PFSK-1 (cell line): ENCODE data around the gene RNF41. TPM values are rescaled to one million over a fixed set of nuclear protein-coding genes. Genes with fewer than 3 reads are reported as not detected.

Source experiments
- FOXP2 ChIP-seq: optimal IDR thresholded peaks from 2 replicates; pipeline ENCODE3; 2011; ENCODE audit warnings: borderline replicate concordance, control low read depth, inconsistent platforms; ENCODE audit not compliant: insufficient read depth; ENCODE audit errors: extremely low read length, extremely low read depth
- POLR2AphosphoS5 ChIP-seq: IDR thresholded peaks from 2 replicates; pipeline ENCODE4 v1.6.1; 2012; ENCODE audit warnings: low read depth, mild to moderate bottlenecking, control low read depth, low read length, moderate library complexity
- REST ChIP-seq, 2 experiments: IDR thresholded peaks; 2 replicates each; pipeline versions ENCODE4 v1.6.1 to v1.8.0; 2011 to 2012; ENCODE audit warnings: low read depth in 2 of 2, low read length in 2 of 2, control low read depth in 1 of 2, inconsistent platforms in 1 of 2, mild to moderate bottlenecking in 1 of 2, moderate library complexity in 1 of 2; ENCODE audit not compliant: insufficient read depth in 1 of 2
- SIN3A ChIP-seq: IDR thresholded peaks from 2 replicates; pipeline ENCODE4 v1.6.1; 2012; ENCODE audit warnings: mild to moderate bottlenecking, low read length, moderate library complexity, borderline replicate concordance; ENCODE audit not compliant: insufficient read depth
- TAF1 ChIP-seq: IDR thresholded peaks from 2 replicates; pipeline ENCODE4 v1.6.1; 2012; ENCODE audit warnings: low read length, control low read depth, borderline replicate concordance; ENCODE audit not compliant: insufficient read depth
- polyA plus RNA-seq: library from polyadenylated mRNA; unstranded; fragments of >200 nt; gene quantifications from one replicate; pipeline ENCODE4 v1.2.1, GENCODE V29; 2012; ENCODE audit warnings: low read depth, missing spikeins; ENCODE audit not compliant: insufficient read length

The RNF41 gene
- 110 TPM for polyA plus RNA-seq

GRCh38 chr12:56221757-56222530, at the start of gene RNF41:
Gene RNF41, minus strand, starts transcription at chr12:56221922. Its CDS starts 7,875 bp downstream, at chr12:56214047.
- TF ChIP-seq POLR2AphosphoS5 (peak; percentile 94), FOXP2 (peak; percentile 46), TAF1 (peak; percentile 89), REST (IDR thresholded peaks at IDR 0.05; ENCODE audit: insufficient read depth in 1 of 2, low read depth in 2 of 2, low read length in 2 of 2) (peak in 1 of 2 experiments; percentile 47; a peak in 1 of 4 replicates), SIN3A (no peak)

DNA sequence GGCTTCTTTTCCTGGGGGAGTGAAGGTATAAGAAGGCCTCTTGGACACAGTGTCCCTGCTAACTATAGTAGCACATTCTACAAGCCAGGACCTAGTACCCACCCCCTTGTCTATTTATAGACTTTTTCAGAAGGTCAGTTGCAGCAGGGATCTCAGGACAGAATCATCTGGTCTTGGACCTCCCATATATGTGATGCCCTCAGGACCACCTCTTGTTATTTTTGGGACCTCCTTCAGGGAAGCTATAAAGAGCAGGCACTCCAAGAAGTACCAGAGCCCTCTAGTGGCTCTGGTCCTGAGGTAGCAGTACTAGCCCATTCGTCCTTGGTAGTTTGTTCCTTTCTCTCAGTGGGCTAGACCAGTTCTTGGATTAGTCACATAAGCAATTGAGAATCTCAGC, 49.3 kb upstream of the RNF41 start:
- TF ChIP-seq POLR2AphosphoS5 (no peak; the same call in 1 of the 2 replicates), FOXP2 (no peak)

DNA sequence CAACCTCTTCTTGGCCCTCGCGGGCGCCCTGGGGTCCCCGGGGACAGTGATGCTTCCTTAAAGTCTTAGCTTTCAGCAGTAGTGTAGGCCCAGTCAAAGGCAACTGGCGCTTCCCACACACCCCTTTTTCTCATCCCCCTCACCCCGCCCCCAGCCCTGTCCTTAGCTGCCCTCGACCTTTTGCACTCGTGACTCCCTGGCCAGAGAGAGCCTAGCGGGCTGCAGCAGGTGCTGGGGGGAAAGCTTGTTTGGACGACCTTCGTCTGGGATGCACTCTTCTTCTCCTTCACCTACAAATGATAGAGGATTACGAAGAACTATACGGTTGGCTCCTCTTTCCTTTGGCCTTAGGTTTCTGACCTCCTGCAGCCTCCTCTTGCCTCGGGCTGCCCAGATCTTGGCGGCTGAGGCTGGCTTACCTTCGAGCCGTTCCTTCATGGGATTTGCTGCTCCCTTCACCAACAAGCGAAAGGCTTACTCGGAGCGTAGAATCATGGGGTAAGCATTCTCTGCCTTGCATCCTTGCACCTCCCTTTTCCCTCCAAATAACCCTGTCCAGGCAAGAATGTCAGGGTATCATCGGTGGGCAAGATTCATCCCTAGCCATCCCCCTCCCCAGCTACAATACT, 45.8 kb upstream of the RNF41 start:
- no peak for TF ChIP-seq SIN3A
- TF ChIP-seq POLR2AphosphoS5: no peak
- TF ChIP-seq FOXP2: no peak
- no peak for TF ChIP-seq REST (IDR thresholded peaks at IDR 0.05; ENCODE audit: insufficient read depth in 1 of 2, low read depth in 2 of 2, low read length in 2 of 2)
- TF ChIP-seq TAF1: no peak

DNA sequence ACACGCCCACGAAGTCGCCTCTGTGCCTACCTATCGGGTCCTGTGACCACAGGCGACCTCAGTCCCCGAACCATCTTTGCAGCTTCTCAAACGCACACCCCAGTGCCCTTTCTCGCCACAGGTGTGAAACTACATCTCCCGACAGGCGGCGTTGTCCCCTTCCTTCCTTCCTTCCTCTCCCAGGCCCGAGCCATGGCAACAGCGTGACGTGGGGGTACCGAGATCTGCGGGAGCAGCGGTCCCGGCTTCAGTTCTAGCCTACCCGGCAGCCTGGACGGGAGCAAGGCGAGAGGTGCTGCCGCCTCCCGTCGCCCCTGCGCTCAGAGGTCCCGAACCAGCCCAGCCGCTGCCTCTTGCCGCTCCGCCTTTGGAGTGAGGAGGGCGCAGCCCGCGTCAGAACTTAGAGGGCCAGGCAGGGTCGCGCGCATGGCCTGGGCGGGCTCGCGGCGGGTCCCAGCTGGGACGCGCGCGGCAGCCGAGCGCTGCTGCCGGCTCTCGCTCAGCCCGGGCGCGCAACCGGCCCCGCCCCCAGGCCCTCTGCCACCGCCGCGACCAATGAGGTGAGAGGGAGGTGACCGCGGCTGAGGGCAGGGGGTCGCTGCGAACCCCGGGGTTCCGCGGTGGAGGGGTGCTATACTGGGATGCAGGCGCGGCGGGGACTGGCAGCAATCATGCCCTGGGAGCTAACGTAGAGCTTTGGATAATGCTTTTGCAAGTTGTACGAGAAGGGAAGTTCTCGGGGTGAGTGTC, 45.1 kb upstream of the RNF41 start, which contains the start of gene COQ10A:
TSS of gene COQ10A (plus strand) at position 250 of the 750 bp plus-strand sequence. CDS start at position 427, 177 bp downstream.
- TF ChIP-seq POLR2AphosphoS5 (peak; percentile 88), TAF1 (peak; percentile 47; the same call in 1 of the 2 replicates), SIN3A (no peak), FOXP2 (no peak)

DNA sequence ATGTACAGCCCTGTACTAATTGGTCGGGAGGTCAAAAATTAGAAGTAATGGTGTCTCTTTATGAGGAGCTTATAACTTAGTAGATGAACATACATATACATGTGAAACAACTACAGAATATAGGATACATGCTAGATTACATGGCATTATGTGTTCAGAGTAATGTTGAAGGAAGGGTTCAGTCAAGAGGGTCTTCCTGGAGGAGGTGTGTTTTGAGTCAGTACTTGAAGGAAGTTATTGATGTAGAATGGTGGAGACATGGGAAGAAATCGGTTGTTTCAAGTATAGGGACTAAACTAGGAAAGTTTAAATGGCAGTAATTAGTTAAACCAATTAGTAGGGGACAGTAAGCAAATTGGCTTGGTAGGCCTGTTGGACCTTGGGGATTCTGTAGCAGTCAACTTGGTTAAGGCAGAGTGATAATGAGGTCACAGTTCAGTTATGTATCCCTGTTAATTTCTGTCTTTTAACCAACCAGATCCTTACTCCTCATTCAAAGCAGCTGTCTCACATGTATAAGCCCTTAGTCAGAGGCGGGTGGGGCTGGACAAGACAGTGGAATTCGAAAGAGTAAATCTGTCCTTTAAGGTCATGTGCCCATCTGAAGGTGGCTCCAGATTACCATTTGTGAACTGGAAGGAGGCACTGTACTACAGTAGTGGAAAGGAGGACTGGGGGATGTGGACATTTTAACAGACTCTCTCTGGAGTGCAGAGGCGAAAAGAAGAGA, 39.9 kb upstream of the RNF41 start:
- no peak for TF ChIP-seq REST (IDR thresholded peaks at IDR 0.05; ENCODE audit: insufficient read depth in 1 of 2, low read depth in 2 of 2, low read length in 2 of 2)
- no peak for TF ChIP-seq FOXP2
- no peak for TF ChIP-seq SIN3A
- no peak for TF ChIP-seq POLR2AphosphoS5
- no peak for TF ChIP-seq TAF1
